HCT116 (cell line): ENCODE data around the gene SEC14L1. TPM values are rescaled to one million over a fixed set of nuclear protein-coding genes. Genes with fewer than 3 reads are reported as not detected.

Experiments
- ATAC-seq: fragments of 200-7000 bp; cut with Tn5 transposase; 2 replicates; pipeline ENCODE4 v1.9.1; 2020; ENCODE audit warnings: mild to moderate bottlenecking, moderate library complexity
- BruUV-seq: library from RNA; stranded (reverse); fragments of 400-500 nt; replicated peaks from 2 replicates; lab custom pipeline; 2021; lab: Mats Ljungman, UMichigan
- CTCF ChIA-PET: fragments of 300-600 bp; sonication (Branson Sonifier 250); formaldehyde crosslinking; loops from one replicate; lab custom pipeline; 2021; ENCODE audit warnings: antibody characterized with exemption; lab: Charles Lee
- POLR2A ChIA-PET: fragments of 300-600, 350-600 bp; sonication (Branson Sonifier 250); formaldehyde crosslinking; loops from one replicate; lab custom pipeline; 2021; ENCODE audit warnings: antibody characterized with exemption; lab: Charles Lee
- RAD21 ChIA-PET, 2 experiments: fragments of 300-600 bp; sonication (Branson Sonifier 250); formaldehyde crosslinking; loops; one replicate each; lab custom pipeline; 2023; ENCODE audit warnings: low total read pairs in 2 of 2; ENCODE audit not compliant: uncharacterized antibody in 2 of 2, unreplicated experiment in 2 of 2, low non-redundant PET in 1 of 2; lab: Charles Lee
- DNase-seq: peaks from one replicate; pipeline ENCODE4 v3.0.0-alpha.2; 2010; ENCODE audit warnings: low read depth, low spot score
- H2AFZ ChIP-seq: fragments of 200-600 bp; shearing (Covaris generic), sonication (generic); 2 replicates; pipeline ENCODE4 v1.6.1; 2017; ENCODE audit warnings: low read depth, mixed run types, mixed read lengths, antibody characterized with exemption, low read length; ENCODE audit not compliant: poor library complexity, severe bottlenecking
- H3K27ac ChIP-seq: 2 replicates; pipeline ENCODE4 v1.5.1; 2012; ENCODE audit warnings: low read depth, low read length
- H3K27me3 ChIP-seq: fragments of 200-600 bp; sonication (generic); 2 replicates; pipeline ENCODE4 v1.6.1; 2016; ENCODE audit warnings: mixed run types, low read length, mixed read lengths; ENCODE audit not compliant: insufficient read depth
- H3K36me3 ChIP-seq, 2 experiments: fragments of 200-500 bp in 1 of 2; fragments of 200-600 bp in 1 of 2; sonication (Bioruptor generic) in 1 of 2; sonication (generic) in 1 of 2; 2 replicates each; pipeline versions ENCODE4 v1.5.1 to v1.6.1; 2014 to 2016; ENCODE audit warnings: low read length in 2 of 2, inconsistent platforms in 1 of 2, mixed read lengths in 1 of 2, mixed run types in 1 of 2; ENCODE audit not compliant: insufficient read depth in 2 of 2, control insufficient read depth in 1 of 2
- H3K4me1 ChIP-seq, 2 experiments: fragments of 200-600 bp in 1 of 2; sonication (generic) in 1 of 2; 2 replicates each; pipeline versions ENCODE4 v1.5.1 to v1.6.1; 2012 to 2017; ENCODE audit warnings: low read length in 2 of 2, inconsistent platforms in 1 of 2, mild to moderate bottlenecking in 1 of 2, mixed read lengths in 1 of 2, mixed run types in 1 of 2, moderate library complexity in 1 of 2; ENCODE audit not compliant: insufficient read depth in 2 of 2, control insufficient read depth in 1 of 2
- H3K4me2 ChIP-seq: fragments of 200-600 bp; sonication (generic); 2 replicates; pipeline ENCODE4 v1.6.1; 2017; ENCODE audit warnings: mixed run types, low read length, mixed read lengths
- H3K4me3 ChIP-seq, 2 experiments: fragments of 200-600 bp in 1 of 2; sonication (generic) in 1 of 2; replicated peaks in 1 of 2; 2 replicates each; pipeline ENCODE4 v1.5.1; 2011 to 2016; ENCODE audit warnings: low read length in 2 of 2, control low read depth in 1 of 2, low read depth in 1 of 2, mild to moderate bottlenecking in 1 of 2, mixed read lengths in 1 of 2, mixed run types in 1 of 2
- H3K79me2 ChIP-seq: fragments of 200-600 bp; sonication (generic); 2 replicates; pipeline ENCODE4 v1.6.1; 2017; ENCODE audit warnings: mild to moderate bottlenecking, mixed run types, low read length, moderate library complexity, mixed read lengths; ENCODE audit not compliant: insufficient read depth
- H3K9ac ChIP-seq: fragments of 200-600 bp; sonication (generic); 2 replicates; pipeline ENCODE4 v1.6.1; 2016; ENCODE audit warnings: low read length, mixed read lengths
- H3K9me2 ChIP-seq: fragments of 200-600 bp; sonication (generic), shearing (Covaris generic); 2 replicates; pipeline ENCODE4 v1.6.1; 2017; ENCODE audit warnings: mixed run types, mild to moderate bottlenecking, moderate library complexity; ENCODE audit not compliant: insufficient read depth
- H3K9me3 ChIP-seq, 2 experiments: fragments of 200-500 bp in 1 of 2; fragments of 200-600 bp in 1 of 2; sonication (Bioruptor generic) in 1 of 2; sonication (generic) in 1 of 2; 2 replicates each; pipeline ENCODE4 v1.6.1; 2014 to 2017; ENCODE audit warnings: low read length in 2 of 2, mixed read lengths in 2 of 2, inconsistent platforms in 1 of 2, low read depth in 1 of 2, mild to moderate bottlenecking in 1 of 2, mixed run types in 1 of 2, moderate library complexity in 1 of 2; ENCODE audit not compliant: control insufficient read depth in 1 of 2, insufficient read depth in 1 of 2
- H4K20me1 ChIP-seq: fragments of 200-600 bp; sonication (generic), shearing (Covaris generic); 2 replicates; pipeline ENCODE4 v1.6.1; 2017; ENCODE audit warnings: mixed run types, mild to moderate bottlenecking, moderate library complexity; ENCODE audit not compliant: insufficient read depth
- CTCF ChIP-seq, 3 experiments: fragments of 200-600 bp in 1 of 3; sonication (generic) in 1 of 3; IDR thresholded peaks in 2 of 3; conservative IDR thresholded peaks in 1 of 3; 2 replicates each; pipeline ENCODE4 v1.5.1; 2012 to 2017; ENCODE audit warnings: low read depth in 2 of 3, low read length in 2 of 3, antibody characterized with exemption in 1 of 3, borderline replicate concordance in 1 of 3, control low read depth in 1 of 3, mild to moderate bottlenecking in 1 of 3, mixed read lengths in 1 of 3, mixed run types in 1 of 3, moderate library complexity in 1 of 3; ENCODE audit not compliant: insufficient read depth in 1 of 3
- EGR1 ChIP-seq: IDR thresholded peaks from 2 replicates; pipeline ENCODE4 v1.6.1; 2012; ENCODE audit warnings: low read depth
- JUND ChIP-seq: IDR thresholded peaks from 2 replicates; pipeline ENCODE4 v1.6.1; 2012
- RAD21 ChIP-seq: IDR thresholded peaks from 2 replicates; pipeline ENCODE4 v1.6.1; 2012; ENCODE audit warnings: low read depth, mild to moderate bottlenecking
- SIN3A ChIP-seq: IDR thresholded peaks from 2 replicates; pipeline ENCODE4 v1.6.1; 2012; ENCODE audit warnings: low read depth
- SP1 ChIP-seq: IDR thresholded peaks from 2 replicates; pipeline ENCODE4 v1.6.1; 2012; ENCODE audit warnings: low read depth
- TCF7L2 ChIP-seq: IDR thresholded peaks from 2 replicates; pipeline ENCODE4 v1.7.0; 2011; ENCODE audit warnings: borderline replicate concordance, inconsistent platforms; ENCODE audit not compliant: insufficient read depth, insufficient read length; ENCODE audit errors: extremely low read depth
- YY1 ChIP-seq: IDR thresholded peaks from 2 replicates; pipeline ENCODE4 v1.6.1; 2011; ENCODE audit warnings: low read length, low read depth, moderate library complexity, mild to moderate bottlenecking; ENCODE audit not compliant: insufficient replicate concordance; ENCODE audit errors: extremely low read depth
- ZBTB33 ChIP-seq: IDR thresholded peaks from 2 replicates; pipeline ENCODE4 v1.6.1; 2011; ENCODE audit warnings: mild to moderate bottlenecking, low read length, moderate library complexity; ENCODE audit not compliant: insufficient replicate concordance; ENCODE audit errors: extremely low read depth
- ZNF274 ChIP-seq: fragments of 200-500 bp; sonication (Bioruptor generic); IDR thresholded peaks from 2 replicates; pipeline ENCODE4 v1.6.1; 2014; ENCODE audit warnings: mild to moderate bottlenecking, low read depth, low read length, inconsistent platforms
- intact Hi-C: fragments of 100-400 bp; cut with micrococcal nuclease; formaldehyde crosslinking; loops from 2 replicates; pipeline ENCODE4 v1.10.0; 2022
- total RNA-seq: library from RNA; stranded (reverse); gene quantifications from one replicate; pipeline ENCODE4 v1.2.1, GENCODE V29; 2021; ENCODE audit not compliant: unreplicated experiment

Gene SEC14L1
- total RNA-seq, 1 experiment from 2014 or later = 59.7 TPM

DNA sequence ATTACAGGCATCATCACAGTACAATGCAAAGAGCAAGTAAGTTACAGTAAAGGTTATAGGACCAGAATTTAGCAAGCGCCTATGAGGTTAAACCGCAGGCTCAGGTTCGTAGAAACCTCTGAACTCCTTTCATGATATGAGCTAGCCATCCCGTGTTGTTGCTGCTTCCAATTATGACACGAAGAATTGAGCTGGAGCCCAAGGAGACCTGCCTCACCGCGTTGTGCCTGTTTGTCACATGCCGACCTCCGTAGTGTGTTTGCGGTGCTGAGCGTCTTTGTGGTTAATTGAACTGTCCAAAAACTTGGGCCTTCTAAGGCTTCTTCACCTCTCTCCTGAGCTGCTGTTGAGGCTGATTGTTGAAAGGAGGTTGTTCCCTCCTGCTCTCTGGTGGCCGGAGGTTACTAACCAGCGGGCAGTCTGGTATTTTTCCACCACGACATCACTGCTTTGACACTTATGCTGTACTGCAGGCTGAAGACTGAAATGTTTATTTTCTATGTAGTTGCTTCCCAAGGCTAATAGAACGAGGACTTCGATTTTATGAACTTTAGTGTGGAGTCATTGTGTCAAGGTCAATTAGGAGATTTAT is 67.5 kb downstream of the SEC14L1 start:
- Histone ChIP-seq H3K4me2 (no peak overlapping the region), H2AFZ (no peak overlapping the region), H3K9me2 (no peaks in the 10 kb centered on the region), H3K36me3 (peaks cover 38 to 51% of the 10 kb centered on the region in 2 experiments; a peak in 3 of 4 replicates), H3K4me3 (no peak overlapping the region), H3K9ac (no peak overlapping the region), H3K79me2 (no peaks in the 10 kb centered on the region), H4K20me1 (no peaks in the 10 kb centered on the region), H3K9me3 (no peaks in the 10 kb centered on the region), H3K4me1 (no peaks in the 10 kb centered on the region), H3K27me3 (no peaks in the 10 kb centered on the region), H3K27ac (no peak overlapping the region)
- no peak for DNase-seq
- 0 out of 2 replicates have a peak, but pooled peaks have one; percentile 30 for ATAC-seq
- POLR2A ChIA-PET = no interaction called here
- RAD21 ChIA-PET = no interaction called here
- CTCF ChIA-PET = interaction anchor here (0.8 to 1.5 kb wide), 2 partner anchors 9 to 68 kb away, joined by 3 read pairs; partner anchors contain the start of gene SEC14L1
- no peak for TF ChIP-seq SP1
- no peak for TF ChIP-seq TCF7L2
- TF ChIP-seq EGR1 = no peak
- 0 out of 6 replicates have a peak, but pooled peaks of 1 of the 3 experiments have one; percentile 8 for TF ChIP-seq CTCF (IDR thresholded peaks at IDR 0.05 in 2 of 3, conservative IDR thresholded peaks at IDR 0.05 in 1 of 3; ENCODE audit: borderline replicate concordance in 1 of 3, insufficient read depth in 1 of 3, low read depth in 2 of 3, low read length in 2 of 3)
- peak; percentile 22; the same call in 1 of the 2 replicates for TF ChIP-seq RAD21
- TF ChIP-seq ZBTB33 = no peak
- TF ChIP-seq YY1 = no peak
- TF ChIP-seq JUND = no peak
- TF ChIP-seq ZNF274 = no peak
- no peak for TF ChIP-seq SIN3A
- no TSS peak for BruUV-seq
- intact Hi-C loops = no loop called here
